ENCODE data around the gene C9orf78. TPM values are rescaled to one million over a fixed set of nuclear protein-coding genes. Genes with fewer than 3 reads are reported as not detected.

C9orf78 gene
- total and polyA plus RNA-seq, 7 donors, result 37.1 to 157 (median 53.2) TPM

DNA sequence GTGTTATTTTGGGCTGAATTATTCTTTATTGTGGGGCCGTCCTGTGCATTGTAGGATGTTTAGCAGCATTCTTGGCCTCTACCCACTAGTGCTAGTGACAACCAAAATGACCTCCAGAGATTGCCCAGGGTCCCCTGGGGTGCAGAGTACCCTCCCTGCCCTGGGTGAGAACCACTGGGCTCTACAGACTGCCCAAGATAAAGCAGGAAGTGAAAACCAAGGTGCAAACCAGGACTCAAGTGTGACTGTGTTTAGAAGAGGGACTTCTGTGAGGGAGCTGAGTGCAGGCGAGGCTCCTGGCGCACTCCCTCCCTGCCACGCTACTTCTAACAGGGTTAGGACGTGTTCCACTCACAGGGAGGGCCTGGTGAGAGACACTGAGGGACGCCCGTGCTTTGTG, 41.7 kb upstream of the C9orf78 start:
- Histone ChIP-seq H3K27me3 (ENCODE audit: insufficient read depth in 3 of 3, low read length in 2 of 3) (no peaks in the 10 kb centered on the region), H3K27ac (no peak overlapping the region), H3K9me3 (no peaks in the 10 kb centered on the region), H3K4me1 (no peaks in the 10 kb centered on the region), H3K36me3 (ENCODE audit: insufficient read depth in 1 of 2, low read depth in 1 of 2) (peaks cover 0 to 35% of the 10 kb centered on the region in 2 donors), H3K4me3 (no peak overlapping the region)
- DNase-seq, result peak in 1 of 2 donors; percentile 40
- TF ChIP-seq, protein P1, sequence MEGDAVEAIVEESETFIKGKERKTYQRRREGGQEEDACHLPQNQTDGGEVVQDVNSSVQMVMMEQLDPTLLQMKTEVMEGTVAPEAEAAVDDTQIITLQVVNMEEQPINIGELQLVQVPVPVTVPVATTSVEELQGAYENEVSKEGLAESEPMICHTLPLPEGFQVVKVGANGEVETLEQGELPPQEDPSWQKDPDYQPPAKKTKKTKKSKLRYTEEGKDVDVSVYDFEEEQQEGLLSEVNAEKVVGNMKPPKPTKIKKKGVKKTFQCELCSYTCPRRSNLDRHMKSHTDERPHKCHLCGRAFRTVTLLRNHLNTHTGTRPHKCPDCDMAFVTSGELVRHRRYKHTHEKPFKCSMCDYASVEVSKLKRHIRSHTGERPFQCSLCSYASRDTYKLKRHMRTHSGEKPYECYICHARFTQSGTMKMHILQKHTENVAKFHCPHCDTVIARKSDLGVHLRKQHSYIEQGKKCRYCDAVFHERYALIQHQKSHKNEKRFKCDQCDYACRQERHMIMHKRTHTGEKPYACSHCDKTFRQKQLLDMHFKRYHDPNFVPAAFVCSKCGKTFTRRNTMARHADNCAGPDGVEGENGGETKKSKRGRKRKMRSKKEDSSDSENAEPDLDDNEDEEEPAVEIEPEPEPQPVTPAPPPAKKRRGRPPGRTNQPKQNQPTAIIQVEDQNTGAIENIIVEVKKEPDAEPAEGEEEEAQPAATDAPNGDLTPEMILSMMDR (IDR thresholded peaks at IDR 0.05), result no peak
- 91 to 95% (median 95%) methylated on average over 7 of the region's 7 CpGs for WGBS, 3 donors
- no peak for ATAC-seq
- intact Hi-C loops (cut with DNase I), result no loop called here

- Histone ChIP-seq H3K27ac (no peak overlapping the region), H3K4me3 (no peak overlapping the region), H3K27me3 (ENCODE audit: insufficient read depth in 3 of 3, low read length in 2 of 3) (no peaks in the 10 kb centered on the region), H3K36me3 (ENCODE audit: insufficient read depth in 1 of 2, low read depth in 1 of 2) (peaks cover 0 to 25% of the 10 kb centered on the region in 2 donors), H3K4me1 (no peaks in the 10 kb centered on the region), H3K9me3 (no peaks in the 10 kb centered on the region)
- TF ChIP-seq, protein P1 (IDR thresholded peaks at IDR 0.05), result no peak
- no peak for ATAC-seq
- intact Hi-C loops (cut with DNase I), result no loop called here
- WGBS, 3 donors, result 85 to 91% (median 89%) methylated on average over 26 to 27 of the region's 27 CpGs
- DNase-seq, result peak in 1 of 2 donors; percentile 43
Observed at GRCh38 chr9:129875687-129876395, 40.8 kb upstream of the C9orf78 start.

DNA sequence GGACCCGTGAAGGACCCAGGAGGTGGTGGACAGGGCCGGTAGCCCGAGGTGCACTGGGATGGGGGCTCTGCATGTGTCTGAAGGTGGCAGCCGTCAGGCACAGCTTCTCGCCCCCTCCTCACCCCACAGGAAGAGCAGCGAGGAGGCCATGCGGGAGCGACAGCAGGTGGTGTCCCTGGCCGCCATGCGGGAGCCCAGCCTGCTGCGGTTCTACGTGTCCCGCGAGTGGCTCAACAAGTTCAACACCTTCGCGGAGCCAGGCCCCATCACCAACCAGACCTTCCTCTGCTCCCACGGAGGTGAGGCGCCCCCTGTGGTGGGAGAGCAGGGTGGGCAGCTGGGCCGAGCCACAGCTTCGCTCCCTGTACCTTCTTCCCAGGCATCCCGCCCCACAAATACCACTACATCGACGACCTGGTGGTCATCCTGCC, 40.1 kb upstream of the C9orf78 start:
- ATAC-seq (no peak), DNase-seq (peak in 1 of 2 donors; percentile 49)
- Histone ChIP-seq H3K4me3 (no peak overlapping the region), H3K27me3 (ENCODE audit: insufficient read depth in 3 of 3, low read length in 2 of 3) (no peaks in the 10 kb centered on the region), H3K36me3 (ENCODE audit: insufficient read depth in 1 of 2, low read depth in 1 of 2) (peaks cover 0 to 19% of the 10 kb centered on the region in 2 donors), H3K9me3 (no peaks in the 10 kb centered on the region), H3K27ac (no peak overlapping the region), H3K4me1 (no peaks in the 10 kb centered on the region)
- intact Hi-C loops (cut with DNase I), result no loop called here
- TF ChIP-seq, protein P1 (IDR thresholded peaks at IDR 0.05), result no peak
- WGBS, 3 donors, result 84 to 90% (median 88%) methylated on average over 23 of the region's 23 CpGs

DNA sequence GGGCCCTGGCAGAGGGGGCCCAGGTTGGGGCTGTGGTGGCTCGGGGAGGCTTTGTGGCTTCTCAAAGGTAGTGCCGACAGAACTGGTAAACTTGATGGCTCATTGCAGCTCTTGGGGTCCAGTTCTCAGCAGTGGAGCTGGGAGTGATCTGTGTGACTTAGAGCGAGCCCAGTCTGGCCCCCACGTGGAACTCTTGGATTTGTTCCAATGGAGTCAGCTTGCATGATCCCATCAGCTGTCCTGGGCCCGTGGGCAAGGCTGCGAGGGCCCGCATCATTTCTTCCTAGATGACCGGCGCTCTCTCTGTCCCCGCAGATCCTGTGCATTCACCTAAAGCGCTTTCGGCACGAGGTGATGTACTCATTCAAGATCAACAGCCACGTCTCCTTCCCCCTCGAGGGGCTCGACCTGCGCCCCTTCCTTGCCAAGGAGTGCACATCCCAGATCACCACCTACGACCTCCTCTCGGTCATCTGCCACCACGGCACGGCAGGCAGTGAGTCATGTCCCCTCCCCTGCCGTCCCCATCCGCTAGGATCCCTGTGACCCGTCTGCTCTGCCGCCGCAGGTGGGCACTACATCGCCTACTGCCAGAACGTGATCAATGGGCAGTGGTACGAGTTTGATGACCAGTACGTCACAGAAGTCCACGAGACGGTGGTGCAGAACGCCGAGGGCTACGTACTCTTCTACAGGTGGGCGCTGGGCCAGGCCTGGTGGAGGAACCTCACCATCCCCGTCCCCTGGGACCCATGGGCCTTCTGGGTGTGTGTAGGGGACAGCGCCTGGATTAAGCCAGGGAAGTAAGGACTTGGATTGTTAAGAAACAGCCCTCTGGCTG, 39.4 kb upstream of the C9orf78 start:
- 80 to 82% (median 81%) methylated on average over 38 of the region's 38 CpGs for WGBS, 3 donors

More for the DNA sequence above, 39.4 kb upstream of the C9orf78 start:
- peaks cover 0 to 12% of the 10 kb centered on the region in 2 donors for H3K36me3 ChIP-seq (ENCODE audit: insufficient read depth in 1 of 2, low read depth in 1 of 2)
- DNase-seq (peak in 1 of 2 donors; percentile 43), ATAC-seq (peak in 3 of 4 donors; percentile 55 to 78 (median 71))
- no peaks in the 10 kb centered on the region for H3K27me3 ChIP-seq (ENCODE audit: insufficient read depth in 3 of 3, low read length in 2 of 3)
- TF ChIP-seq, protein P1 (IDR thresholded peaks at IDR 0.05), result no peak
- H3K9me3 ChIP-seq, result no peaks in the 10 kb centered on the region
- H3K4me1 ChIP-seq, result no peaks in the 10 kb centered on the region
- intact Hi-C loops (cut with DNase I), result no loop called here
- H3K27ac ChIP-seq, result no peak overlapping the region
- no peak overlapping the region for H3K4me3 ChIP-seq
